ENCODE data around the gene GIGYF2.

Gene GIGYF2

DNA sequence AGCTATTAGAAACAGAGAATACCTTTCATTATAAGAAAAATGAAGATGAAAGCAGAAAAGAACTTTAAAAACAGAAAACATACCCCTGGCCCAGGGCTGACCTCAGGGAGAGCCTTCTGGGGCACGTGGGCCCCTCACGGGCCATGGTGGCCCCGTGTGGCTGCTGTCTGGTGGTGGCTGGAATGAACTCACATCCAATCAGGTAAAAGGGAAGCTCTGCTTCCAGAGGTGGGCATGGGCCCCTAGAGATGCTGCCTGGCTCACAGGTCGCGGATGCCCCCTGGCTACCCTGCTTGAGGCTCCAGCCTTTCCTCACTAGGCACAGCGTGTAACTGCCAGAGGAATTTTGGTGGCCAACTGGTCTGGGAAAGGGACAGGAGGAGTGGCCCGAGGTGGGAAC, 189.5 kb downstream of the GIGYF2 start (continued):
- TF ChIP-seq, protein P1, sequence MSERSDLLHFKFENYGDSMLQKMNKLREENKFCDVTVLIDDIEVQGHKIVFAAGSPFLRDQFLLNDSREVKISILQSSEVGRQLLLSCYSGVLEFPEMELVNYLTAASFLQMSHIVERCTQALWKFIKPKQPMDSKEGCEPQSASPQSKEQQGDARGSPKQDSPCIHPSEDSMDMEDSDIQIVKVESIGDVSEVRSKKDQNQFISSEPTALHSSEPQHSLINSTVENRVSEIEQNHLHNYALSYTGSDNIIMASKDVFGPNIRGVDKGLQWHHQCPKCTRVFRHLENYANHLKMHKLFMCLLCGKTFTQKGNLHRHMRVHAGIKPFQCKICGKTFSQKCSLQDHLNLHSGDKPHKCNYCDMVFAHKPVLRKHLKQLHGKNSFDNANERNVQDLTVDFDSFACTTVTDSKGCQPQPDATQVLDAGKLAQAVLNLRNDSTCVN (tag by site-specific recombination; optimal IDR thresholded peaks at IDR 0.05) = no peak
- TF ChIP-seq, protein P2, sequence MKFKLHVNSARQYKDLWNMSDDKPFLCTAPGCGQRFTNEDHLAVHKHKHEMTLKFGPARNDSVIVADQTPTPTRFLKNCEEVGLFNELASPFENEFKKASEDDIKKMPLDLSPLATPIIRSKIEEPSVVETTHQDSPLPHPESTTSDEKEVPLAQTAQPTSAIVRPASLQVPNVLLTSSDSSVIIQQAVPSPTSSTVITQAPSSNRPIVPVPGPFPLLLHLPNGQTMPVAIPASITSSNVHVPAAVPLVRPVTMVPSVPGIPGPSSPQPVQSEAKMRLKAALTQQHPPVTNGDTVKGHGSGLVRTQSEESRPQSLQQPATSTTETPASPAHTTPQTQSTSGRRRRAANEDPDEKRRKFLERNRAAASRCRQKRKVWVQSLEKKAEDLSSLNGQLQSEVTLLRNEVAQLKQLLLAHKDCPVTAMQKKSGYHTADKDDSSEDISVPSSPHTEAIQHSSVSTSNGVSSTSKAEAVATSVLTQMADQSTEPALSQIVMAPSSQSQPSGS (tag by site-specific recombination; IDR thresholded peaks at IDR 0.05; ENCODE audit: low read depth) = no peak
- no peak for TF ChIP-seq ZNF112 (tag by site-specific recombination; IDR thresholded peaks at IDR 0.05)

DNA sequence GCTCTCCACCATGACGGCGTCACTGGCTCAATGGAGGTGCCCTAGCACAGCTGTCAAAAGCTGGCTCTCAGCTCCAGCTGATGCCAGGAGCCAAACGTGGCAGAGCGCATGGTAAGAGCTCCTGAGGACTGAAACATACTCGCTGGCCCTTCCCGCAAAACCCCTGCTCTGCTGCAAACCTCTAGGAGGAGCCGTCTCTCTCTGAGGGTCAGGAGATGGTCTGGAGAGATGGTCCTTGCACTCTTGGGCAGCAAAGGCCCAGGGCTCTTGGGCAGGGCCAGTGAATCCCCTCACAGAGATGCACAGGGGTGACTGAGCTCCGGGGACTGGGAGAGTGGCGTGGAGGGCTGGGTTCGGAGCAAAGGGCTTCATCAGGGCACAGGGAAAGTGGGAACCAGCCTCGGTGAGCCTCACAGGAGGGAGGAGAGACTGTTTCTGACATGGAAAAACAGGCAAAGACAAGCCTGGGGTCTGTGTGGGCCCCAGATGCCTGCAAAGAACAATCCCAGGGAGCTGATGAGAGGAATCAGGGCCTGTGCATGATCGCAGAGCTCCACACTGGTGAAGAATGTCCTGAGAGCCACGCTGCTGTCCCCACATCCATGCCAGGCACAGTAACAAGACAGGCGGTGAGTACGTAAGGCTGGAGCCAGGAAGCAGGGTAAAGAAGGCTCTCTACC, 190.2 kb downstream of the GIGYF2 start:
- CTCF ChIA-PET = interaction anchor here (1.0 to 1.2 kb wide), 2 partner anchors 23 to 67 kb away, joined by 3 read pairs; no protein-coding TSS in a partner anchor
- Histone ChIP-seq H3K9me3 (ENCODE audit: control insufficient read depth, insufficient read depth, low read depth, low read length) (no peaks in the 10 kb centered on the region), H3K27ac (ENCODE audit: extremely low read depth, low read depth, low read length) (no peak overlapping the region), H3K4me1 (ENCODE audit: control insufficient read depth, insufficient read depth, low read length) (no peaks in the 10 kb centered on the region), H3K36me3 (ENCODE audit: control insufficient read depth in 2 of 2, insufficient read depth in 1 of 2, low read length in 2 of 2) (peaks cover 0 to 31% of the 10 kb centered on the region in 2 experiments; a peak in 2 of 3 replicates), H3K4me3 (ENCODE audit: low read depth, low read length) (no peak overlapping the region)
- TF ChIP-seq ZNF837 (tag by site-specific recombination; IDR thresholded peaks at IDR 0.05) (no peak), SCRT2 (tag by site-specific recombination; IDR thresholded peaks at IDR 0.05) (no peak)
- POLR2A ChIA-PET = no interaction called here

DNA sequence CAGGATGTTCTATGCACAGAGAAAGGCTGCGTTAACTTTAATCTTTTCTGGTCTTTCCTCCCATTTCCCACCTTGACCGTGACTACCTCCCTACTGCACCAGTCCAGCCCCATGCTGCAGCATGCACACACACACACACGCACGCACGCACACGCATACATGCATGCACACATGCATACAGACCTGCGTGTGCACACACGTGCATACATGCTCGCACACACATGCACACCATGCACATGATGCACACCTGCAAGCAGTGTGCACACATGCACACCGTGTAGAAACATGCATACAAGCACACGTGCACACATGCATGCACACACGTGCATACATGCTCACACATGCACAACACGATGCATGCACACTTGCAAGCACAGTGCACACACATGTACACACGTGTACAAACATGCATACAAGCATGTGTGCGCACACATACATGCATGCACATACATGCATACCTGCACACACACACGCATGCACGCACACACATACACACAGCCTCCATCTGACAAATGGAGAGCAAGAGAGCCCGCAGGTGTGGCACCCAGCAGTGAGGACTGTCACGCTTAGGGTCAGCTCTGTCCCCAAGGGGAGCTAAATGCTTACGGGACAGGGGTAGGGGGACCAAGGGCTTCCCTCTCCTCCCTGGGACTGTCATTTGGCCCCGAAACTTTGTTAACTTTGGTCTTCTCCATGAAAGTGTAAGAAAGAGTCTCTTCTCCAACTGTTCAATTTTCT, 191.1 kb downstream of the GIGYF2 start:
- ChIA-PET CTCF (no interaction called here), POLR2A (no interaction called here)
- no peak overlapping the region for H3K4me3 ChIP-seq (ENCODE audit: low read depth, low read length)
- TF ChIP-seq ZNF184 (tag by site-specific recombination; IDR thresholded peaks at IDR 0.05) (no peak), ZNF211 (tag by site-specific recombination; IDR thresholded peaks at IDR 0.05; ENCODE audit: low read depth) (no peak), ZFP3 (tag by site-specific recombination; IDR thresholded peaks at IDR 0.05; ENCODE audit: low read depth) (no peak), ZNF202 (tag by site-specific recombination; IDR thresholded peaks at IDR 0.05; ENCODE audit: borderline replicate concordance) (no peak), GLIS2 (tag by site-specific recombination; IDR thresholded peaks at IDR 0.05) (no peak), ZNF529 (tag by site-specific recombination; IDR thresholded peaks at IDR 0.05; ENCODE audit: insufficient replicate concordance) (no peak), RBAK (tag by site-specific recombination; IDR thresholded peaks at IDR 0.05) (no peak), ZNF114 (tag by site-specific recombination; IDR thresholded peaks at IDR 0.05) (no peak)
- TF ChIP-seq, protein P3, sequence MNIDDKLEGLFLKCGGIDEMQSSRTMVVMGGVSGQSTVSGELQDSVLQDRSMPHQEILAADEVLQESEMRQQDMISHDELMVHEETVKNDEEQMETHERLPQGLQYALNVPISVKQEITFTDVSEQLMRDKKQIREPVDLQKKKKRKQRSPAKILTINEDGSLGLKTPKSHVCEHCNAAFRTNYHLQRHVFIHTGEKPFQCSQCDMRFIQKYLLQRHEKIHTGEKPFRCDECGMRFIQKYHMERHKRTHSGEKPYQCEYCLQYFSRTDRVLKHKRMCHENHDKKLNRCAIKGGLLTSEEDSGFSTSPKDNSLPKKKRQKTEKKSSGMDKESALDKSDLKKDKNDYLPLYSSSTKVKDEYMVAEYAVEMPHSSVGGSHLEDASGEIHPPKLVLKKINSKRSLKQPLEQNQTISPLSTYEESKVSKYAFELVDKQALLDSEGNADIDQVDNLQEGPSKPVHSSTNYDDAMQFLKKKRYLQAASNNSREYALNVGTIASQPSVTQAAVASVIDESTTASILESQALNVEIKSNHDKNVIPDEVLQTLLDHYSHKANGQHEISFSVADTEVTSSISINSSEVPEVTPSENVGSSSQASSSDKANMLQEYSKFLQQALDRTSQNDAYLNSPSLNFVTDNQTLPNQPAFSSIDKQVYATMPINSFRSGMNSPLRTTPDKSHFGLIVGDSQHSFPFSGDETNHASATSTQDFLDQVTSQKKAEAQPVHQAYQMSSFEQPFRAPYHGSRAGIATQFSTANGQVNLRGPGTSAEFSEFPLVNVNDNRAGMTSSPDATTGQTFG (tag by site-specific recombination; IDR thresholded peaks at IDR 0.05; ENCODE audit: borderline replicate concordance) = no peak
- TF ChIP-seq, protein P4, sequence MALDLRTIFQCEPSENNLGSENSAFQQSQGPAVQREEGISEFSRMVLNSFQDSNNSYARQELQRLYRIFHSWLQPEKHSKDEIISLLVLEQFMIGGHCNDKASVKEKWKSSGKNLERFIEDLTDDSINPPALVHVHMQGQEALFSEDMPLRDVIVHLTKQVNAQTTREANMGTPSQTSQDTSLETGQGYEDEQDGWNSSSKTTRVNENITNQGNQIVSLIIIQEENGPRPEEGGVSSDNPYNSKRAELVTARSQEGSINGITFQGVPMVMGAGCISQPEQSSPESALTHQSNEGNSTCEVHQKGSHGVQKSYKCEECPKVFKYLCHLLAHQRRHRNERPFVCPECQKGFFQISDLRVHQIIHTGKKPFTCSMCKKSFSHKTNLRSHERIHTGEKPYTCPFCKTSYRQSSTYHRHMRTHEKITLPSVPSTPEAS (tag by site-specific recombination; IDR thresholded peaks at IDR 0.05) = 0 out of 2 replicates have a peak, but pooled peaks have one; percentile 42
- TF ChIP-seq, protein P5, sequence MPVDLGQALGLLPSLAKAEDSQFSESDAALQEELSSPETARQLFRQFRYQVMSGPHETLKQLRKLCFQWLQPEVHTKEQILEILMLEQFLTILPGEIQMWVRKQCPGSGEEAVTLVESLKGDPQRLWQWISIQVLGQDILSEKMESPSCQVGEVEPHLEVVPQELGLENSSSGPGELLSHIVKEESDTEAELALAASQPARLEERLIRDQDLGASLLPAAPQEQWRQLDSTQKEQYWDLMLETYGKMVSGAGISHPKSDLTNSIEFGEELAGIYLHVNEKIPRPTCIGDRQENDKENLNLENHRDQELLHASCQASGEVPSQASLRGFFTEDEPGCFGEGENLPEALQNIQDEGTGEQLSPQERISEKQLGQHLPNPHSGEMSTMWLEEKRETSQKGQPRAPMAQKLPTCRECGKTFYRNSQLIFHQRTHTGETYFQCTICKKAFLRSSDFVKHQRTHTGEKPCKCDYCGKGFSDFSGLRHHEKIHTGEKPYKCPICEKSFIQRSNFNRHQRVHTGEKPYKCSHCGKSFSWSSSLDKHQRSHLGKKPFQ (tag by site-specific recombination; IDR thresholded peaks at IDR 0.05) = peak; percentile 37; the same call in 1 of the 2 replicates
- H3K9me3 ChIP-seq (ENCODE audit: control insufficient read depth, insufficient read depth, low read depth, low read length) = no peaks in the 10 kb centered on the region
- no peaks in the 10 kb centered on the region for H3K4me1 ChIP-seq (ENCODE audit: control insufficient read depth, insufficient read depth, low read length)
- H3K36me3 ChIP-seq (ENCODE audit: control insufficient read depth in 2 of 2, insufficient read depth in 1 of 2, low read length in 2 of 2) = peaks cover 0 to 31% of the 10 kb centered on the region in 2 experiments; a peak in 2 of 3 replicates
- H3K27ac ChIP-seq (ENCODE audit: extremely low read depth, low read depth, low read length) = no peak overlapping the region

Measured in HEK293 (cell line).